ENCODE data around the gene GSK3A. TPM values are rescaled to one million over a fixed set of nuclear protein-coding genes. Genes with fewer than 3 reads are reported as not detected.

Gene GSK3A
- total RNA-seq, 1 donor from 2014 or later, result 12.4 TPM

- no peak for TF ChIP-seq CTCF (IDR thresholded peaks at IDR 0.05; ENCODE audit: insufficient read depth, low read length, severe bottlenecking)
- Histone ChIP-seq H3K36me3 (ENCODE audit: control insufficient read depth, insufficient read depth, low read length) (peaks cover 17% of the 10 kb centered on the region), H3K4me3 (ENCODE audit: low read depth, low read length) (no peak overlapping the region), H3K27me3 (ENCODE audit: control insufficient read depth, insufficient read depth, low read length) (no peaks in the 10 kb centered on the region)
- FAIRE-seq (no peak), DNase-seq (ENCODE audit: low read depth) (no peak)
These were observed 29.6 kb upstream of the GSK3A start for GRCh38 chr19:42271861-42272534.

GRCh38 chr19:42271045-42271419, 28.6 kb upstream of the GSK3A start:
- Histone ChIP-seq H3K36me3 (ENCODE audit: control insufficient read depth, insufficient read depth, low read length) (peaks cover 17% of the 10 kb centered on the region), H3K4me3 (ENCODE audit: low read depth, low read length) (peak overlapping the region; percentile 52), H3K27me3 (ENCODE audit: control insufficient read depth, insufficient read depth, low read length) (no peaks in the 10 kb centered on the region)
- TF ChIP-seq CTCF (IDR thresholded peaks at IDR 0.05; ENCODE audit: insufficient read depth, low read length, severe bottlenecking), result no peak
- no peak for FAIRE-seq
- no peak for DNase-seq (ENCODE audit: low read depth)

GRCh38 chr19:42270346-42271044, 28.1 kb upstream of the GSK3A start:
- FAIRE-seq (peak; percentile 97), DNase-seq (ENCODE audit: low read depth) (peak; percentile 92)
- no peaks in the 10 kb centered on the region for H3K27me3 ChIP-seq (ENCODE audit: control insufficient read depth, insufficient read depth, low read length)
- peaks cover 17% of the 10 kb centered on the region for H3K36me3 ChIP-seq (ENCODE audit: control insufficient read depth, insufficient read depth, low read length)
- H3K4me3 ChIP-seq (ENCODE audit: low read depth, low read length), result peak overlapping the region; percentile 52
- TF ChIP-seq CTCF (IDR thresholded peaks at IDR 0.05; ENCODE audit: insufficient read depth, low read length, severe bottlenecking), result no peak

- H3K36me3 ChIP-seq (ENCODE audit: control insufficient read depth, insufficient read depth, low read length), result peaks cover 16% of the 10 kb centered on the region
- TF ChIP-seq CTCF (IDR thresholded peaks at IDR 0.05; ENCODE audit: insufficient read depth, low read length, severe bottlenecking), result no peak
- peak overlapping the region; percentile 52 for H3K4me3 ChIP-seq (ENCODE audit: low read depth, low read length)
- no peak for DNase-seq (ENCODE audit: low read depth)
- no peaks in the 10 kb centered on the region for H3K27me3 ChIP-seq (ENCODE audit: control insufficient read depth, insufficient read depth, low read length)
- FAIRE-seq, result no peak
These were observed 27.3 kb upstream of the GSK3A start for GRCh38 chr19:42269478-42270345.

- TF ChIP-seq CTCF (IDR thresholded peaks at IDR 0.05; ENCODE audit: insufficient read depth, low read length, severe bottlenecking), result no peak
- Histone ChIP-seq H3K36me3 (ENCODE audit: control insufficient read depth, insufficient read depth, low read length) (peaks cover 11% of the 10 kb centered on the region), H3K27me3 (ENCODE audit: control insufficient read depth, insufficient read depth, low read length) (no peaks in the 10 kb centered on the region), H3K4me3 (ENCODE audit: low read depth, low read length) (peak within 1 kb of the TSS; percentile 52)
- DNase-seq (ENCODE audit: low read depth), result peak; percentile 100
- FAIRE-seq, result peak; percentile 100
These were observed 26.5 kb upstream of the GSK3A start, which contains the start of gene CIC for GRCh38 chr19:42268704-42269477. Gene CIC, plus strand, starts transcription at chr19:42269252. Its CDS starts 2,532 bp downstream, at chr19:42271784.
